Endothelial cell of umbilical vein (primary cell): ENCODE data around the gene VSIR. TPM values are rescaled to one million over a fixed set of nuclear protein-coding genes. Genes with fewer than 3 reads are reported as not detected.

ENCODE experiments used
- BruUV-seq: library from RNA; stranded (reverse); fragments of 400-500 nt; replicated peaks from 2 replicates; lab custom pipeline; 2021; lab: Mats Ljungman, UMichigan
- CTCF ChIA-PET: fragments of 300-600, 350-600 bp; sonication (Branson Sonifier 250); formaldehyde crosslinking; loops from one replicate; lab custom pipeline; 2021; ENCODE audit warnings: antibody characterized with exemption, inconsistent platforms; lab: Charles Lee
- POLR2A ChIA-PET: fragments of 300-600, 350-600 bp; sonication (Branson Sonifier 250); formaldehyde crosslinking; loops from one replicate; lab custom pipeline; 2021; ENCODE audit warnings: antibody characterized with exemption, inconsistent platforms; lab: Charles Lee
- DNase-seq: peaks from one replicate; pipeline ENCODE4 v3.0.0-alpha.2; 2011; ENCODE audit warnings: low read depth, low spot score
- FAIRE-seq: peaks from 2 replicates; lab custom pipeline; 2011; peaks lifted over from hg19 to GRCh38; lab: Jason Lieb, UNC
- H2AFZ ChIP-seq: 2 replicates; pipeline ENCODE4 v1.6.0; 2012; ENCODE audit warnings: low read depth, low read length, control low read depth, inconsistent platforms
- H3K27ac ChIP-seq: 2 replicates; pipeline ENCODE4 v1.5.1; 2011; ENCODE audit warnings: low read depth, mild to moderate bottlenecking, control low read depth, low read length, moderate library complexity; ENCODE audit not compliant: insufficient read depth
- H3K27me3 ChIP-seq, 2 experiments: 2 replicates each; pipeline versions ENCODE4 v1.6.0 to v1.6.1; 2011; ENCODE audit warnings: low read length in 2 of 2, mixed read lengths in 1 of 2; ENCODE audit not compliant: control insufficient read depth in 2 of 2, insufficient read depth in 2 of 2
- H3K36me3 ChIP-seq, 2 experiments: 2 replicates in 1 of 2; 3 replicates in 1 of 2; pipeline ENCODE4 v1.5.1; 2011; ENCODE audit warnings: low read length in 2 of 2, mild to moderate bottlenecking in 1 of 2, moderate library complexity in 1 of 2; ENCODE audit not compliant: control insufficient read depth in 2 of 2, insufficient read depth in 2 of 2; ENCODE audit errors: extremely low read depth in 1 of 2
- H3K4me1 ChIP-seq: 3 replicates; pipeline ENCODE4 v1.5.1; 2011; ENCODE audit warnings: mild to moderate bottlenecking, low read length; ENCODE audit not compliant: control insufficient read depth, insufficient read depth; ENCODE audit errors: extremely low read depth
- H3K4me2 ChIP-seq: 2 replicates; pipeline ENCODE4 v1.6.1; 2011; ENCODE audit warnings: low read length, control low read depth, mixed read lengths; ENCODE audit not compliant: insufficient read depth
- H3K4me3 ChIP-seq, 3 experiments: fragments of 200-600 bp in 1 of 3; sonication (generic), shearing (Covaris generic) in 1 of 3; replicated peaks in 1 of 3; 2 replicates each; pipeline ENCODE4 v1.5.1; 2011 to 2016; ENCODE audit warnings: control low read depth in 3 of 3, low read length in 3 of 3, mild to moderate bottlenecking in 2 of 3, inconsistent platforms in 1 of 3, low read depth in 1 of 3, moderate library complexity in 1 of 3; ENCODE audit not compliant: insufficient read depth in 1 of 3
- H3K79me2 ChIP-seq: 2 replicates; pipeline ENCODE4 v1.6.0; 2012; ENCODE audit warnings: low read length, inconsistent platforms; ENCODE audit not compliant: control insufficient read depth, insufficient read depth
- H3K9ac ChIP-seq: replicated peaks from 2 replicates; pipeline ENCODE3; 2011; ENCODE audit warnings: low read length, control low read depth; ENCODE audit not compliant: insufficient read depth; ENCODE audit errors: extremely low read depth
- H3K9me1 ChIP-seq: replicated peaks from 3 replicates; pipeline ENCODE4 v1.6.0; 2011; ENCODE audit warnings: mild to moderate bottlenecking, low read length; ENCODE audit not compliant: control insufficient read depth, insufficient read depth; ENCODE audit errors: extremely low read depth
- H3K9me3 ChIP-seq: replicated peaks from 2 replicates; pipeline ENCODE4 v1.5.1; 2012; ENCODE audit warnings: low read length, inconsistent platforms; ENCODE audit not compliant: control insufficient read depth, insufficient read depth
- H4K20me1 ChIP-seq: replicated peaks from 2 replicates; pipeline ENCODE3; 2011; ENCODE audit warnings: mild to moderate bottlenecking, low read length; ENCODE audit not compliant: control insufficient read depth, insufficient read depth; ENCODE audit errors: extremely low read depth
- EZH2 ChIP-seq: IDR thresholded peaks from 2 replicates; pipeline ENCODE4 v1.6.1; 2012; ENCODE audit warnings: borderline replicate concordance, low read depth, mild to moderate bottlenecking, moderate library complexity, low read length, inconsistent platforms; ENCODE audit not compliant: severe bottlenecking
- FOS ChIP-seq: IDR thresholded peaks from 2 replicates; pipeline ENCODE4 v1.6.1; 2011; ENCODE audit warnings: mild to moderate bottlenecking, low read length, moderate library complexity, borderline replicate concordance; ENCODE audit not compliant: insufficient read depth
- GATA2 ChIP-seq: IDR thresholded peaks from 2 replicates; pipeline ENCODE4 v1.7.0; 2011; ENCODE audit warnings: low read depth, mild to moderate bottlenecking, moderate library complexity, mixed read lengths, low read length; ENCODE audit not compliant: insufficient read length, insufficient read depth
- JUN ChIP-seq: IDR thresholded peaks from 2 replicates; pipeline ENCODE4 v1.6.1; 2011; ENCODE audit warnings: borderline replicate concordance, low read depth; ENCODE audit not compliant: insufficient read length, insufficient read depth
- MYC ChIP-seq: IDR thresholded peaks from one replicate; pipeline ENCODE4 v1.6.1; 2011; ENCODE audit warnings: mild to moderate bottlenecking, low read depth, low read length
- POLR2A ChIP-seq: IDR thresholded peaks from 2 replicates; pipeline ENCODE4 v1.6.1; 2012; ENCODE audit warnings: low read depth, mild to moderate bottlenecking, control low read depth, low read length
- POLR2AphosphoS5 ChIP-seq: IDR thresholded peaks from 2 replicates; pipeline ENCODE4 v1.6.1; 2012; ENCODE audit warnings: low read depth, mild to moderate bottlenecking, control low read depth, low read length, moderate library complexity; ENCODE audit not compliant: insufficient read depth
- dilution Hi-C: fragments of 300-500 bp; cut with MboI; formaldehyde crosslinking; loops from one replicate; pipeline ENCODE4 v1.15.0; 2019; ENCODE audit warnings: low sequenced_read_pairs; ENCODE audit not compliant: extremely low pct_ligation_motif_present
- intact Hi-C: fragments of 100-400 bp; cut with micrococcal nuclease; formaldehyde crosslinking; loops from one replicate; pipeline ENCODE4 v1.10.0; 2022
- polyA plus RNA-seq, 4 experiments: library from polyadenylated mRNA; depleted of rRNA in 3 of 4; stranded (reverse) in 3 of 4; unstranded in 1 of 4; fragments of >200 nt; gene quantifications; 2 replicates each; pipeline versions ENCODE4 v1.2.1 to v1.2.3, GENCODE V29; 2011 to 2012; ENCODE audit warnings: missing spikeins in 1 of 4
- total RNA-seq: library from RNA; stranded (reverse); gene quantifications from 2 replicates; pipeline ENCODE4 v1.2.3, GENCODE V29; 2021
- TF ChIP-seq, protein P1 (sequence below): IDR thresholded peaks from 2 replicates; pipeline ENCODE4 v1.6.1; 2011; ENCODE audit not compliant: insufficient read depth, insufficient read length
- TF ChIP-seq, protein P2 (sequence below), 2 donors: IDR thresholded peaks; 1 replicate in 1 of 2; 2 replicates in 1 of 2; pipeline ENCODE4 v1.5.1; 2011; ENCODE audit warnings: low read length in 2 of 2, mild to moderate bottlenecking in 2 of 2, moderate library complexity in 2 of 2, control low read depth in 1 of 2, inconsistent platforms in 1 of 2, low read depth in 1 of 2; ENCODE audit not compliant: insufficient read depth in 1 of 2; ENCODE audit errors: extremely low read depth in 1 of 2

VSIR gene
- total and polyA plus RNA-seq, 2 donors (not counting 3 experiments of a cell fraction or from before 2014, with no cell fraction given): 4.9 to 6.3 TPM

DNA sequence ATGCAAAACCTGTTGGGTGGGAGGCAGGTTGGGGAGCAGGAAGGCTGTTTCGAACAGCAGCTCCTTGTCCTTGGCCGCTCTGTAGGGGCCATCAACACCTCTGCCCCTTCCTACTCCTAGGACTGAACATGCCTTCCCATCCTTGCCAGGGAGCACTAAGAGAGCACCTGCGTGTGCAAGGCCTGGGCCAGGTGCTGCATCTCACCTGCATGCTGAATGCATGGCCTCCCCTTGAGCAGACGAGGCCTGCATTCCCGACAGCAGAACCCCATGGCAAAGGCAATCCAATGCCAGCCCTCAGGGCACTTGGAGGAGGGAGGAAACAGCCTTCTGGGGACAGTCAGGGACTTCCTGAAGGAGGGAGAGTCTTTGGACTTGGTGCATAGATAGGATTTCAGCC, 11.0 kb downstream of the VSIR start:
- Histone ChIP-seq H3K4me1 (peaks cover 11% of the 10 kb centered on the region), H3K4me3 (no peak overlapping the region), H3K36me3 (no peaks in the 10 kb centered on the region), H3K27me3 (no peaks in the 10 kb centered on the region), H4K20me1 (no peaks in the 10 kb centered on the region), H2AFZ (no peak overlapping the region), H3K4me2 (no peak overlapping the region), H3K79me2 (no peaks in the 10 kb centered on the region), H3K9me1 (no peaks in the 10 kb centered on the region), H3K9me3 (no peaks in the 10 kb centered on the region), H3K9ac (no peak overlapping the region), H3K27ac (no peak overlapping the region)
- intact Hi-C loops (no loop called here), dilution Hi-C loops (no loop called here)
- FAIRE-seq (no peak), DNase-seq (no peak)
- POLR2A ChIA-PET: no interaction called here
- no TSS peak for BruUV-seq
- CTCF ChIA-PET: interaction anchor here (0.9 to 1.8 kb wide), 3 partner anchors 10 to 50 kb away, joined by 3 to 5 read pairs (median 4); partner anchors contain the start of gene VSIR
- TF ChIP-seq POLR2A (no peak), JUN (no peak), FOS (no peak), EZH2 (no peak), MYC (no peak), POLR2AphosphoS5 (no peak), GATA2 (no peak)
- TF ChIP-seq, protein P1, sequence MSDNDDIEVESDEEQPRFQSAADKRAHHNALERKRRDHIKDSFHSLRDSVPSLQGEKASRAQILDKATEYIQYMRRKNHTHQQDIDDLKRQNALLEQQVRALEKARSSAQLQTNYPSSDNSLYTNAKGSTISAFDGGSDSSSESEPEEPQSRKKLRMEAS: no peak
- TF ChIP-seq, protein P2, sequence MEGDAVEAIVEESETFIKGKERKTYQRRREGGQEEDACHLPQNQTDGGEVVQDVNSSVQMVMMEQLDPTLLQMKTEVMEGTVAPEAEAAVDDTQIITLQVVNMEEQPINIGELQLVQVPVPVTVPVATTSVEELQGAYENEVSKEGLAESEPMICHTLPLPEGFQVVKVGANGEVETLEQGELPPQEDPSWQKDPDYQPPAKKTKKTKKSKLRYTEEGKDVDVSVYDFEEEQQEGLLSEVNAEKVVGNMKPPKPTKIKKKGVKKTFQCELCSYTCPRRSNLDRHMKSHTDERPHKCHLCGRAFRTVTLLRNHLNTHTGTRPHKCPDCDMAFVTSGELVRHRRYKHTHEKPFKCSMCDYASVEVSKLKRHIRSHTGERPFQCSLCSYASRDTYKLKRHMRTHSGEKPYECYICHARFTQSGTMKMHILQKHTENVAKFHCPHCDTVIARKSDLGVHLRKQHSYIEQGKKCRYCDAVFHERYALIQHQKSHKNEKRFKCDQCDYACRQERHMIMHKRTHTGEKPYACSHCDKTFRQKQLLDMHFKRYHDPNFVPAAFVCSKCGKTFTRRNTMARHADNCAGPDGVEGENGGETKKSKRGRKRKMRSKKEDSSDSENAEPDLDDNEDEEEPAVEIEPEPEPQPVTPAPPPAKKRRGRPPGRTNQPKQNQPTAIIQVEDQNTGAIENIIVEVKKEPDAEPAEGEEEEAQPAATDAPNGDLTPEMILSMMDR (IDR thresholded peaks at IDR 0.05; ENCODE audit: extremely low read depth in 1 of 2, insufficient read depth in 1 of 2, low read depth in 1 of 2, low read length in 2 of 2): no peak
